ENCODE results near the gene OTULIN.

OTULIN gene

GRCh38 chr5:14699159-14699558 lies 34.6 kb downstream of the OTULIN start:
- no peak for DNase-seq

- DNase-seq: no peak
Observed at GRCh38 chr5:14699807-14700400, 35.4 kb downstream of the OTULIN start.

GRCh38 chr5:14700478-14701436 lies 36.2 kb downstream of the OTULIN start:
- no peak for DNase-seq

- DNase-seq: no peak
Observed at GRCh38 chr5:14701556-14701955, 37.0 kb downstream of the OTULIN start.

- no peak for DNase-seq
Observed at GRCh38 chr5:14702238-14702839, 37.8 kb downstream of the OTULIN start.

- DNase-seq: peak; percentile 18
Observed at GRCh38 chr5:14705556-14705955, 41.0 kb downstream of the OTULIN start.

- DNase-seq: peak; percentile 90
Observed at GRCh38 chr5:14706615-14707021, 42.1 kb downstream of the OTULIN start.

- no peak for DNase-seq
Observed at GRCh38 chr5:14707811-14708390, 43.4 kb downstream of the OTULIN start.

- peak; percentile 39 for DNase-seq
Observed at GRCh38 chr5:14708551-14708950, 44.0 kb downstream of the OTULIN start.

- DNase-seq: no peak
Observed at GRCh38 chr5:14710313-14710994, 45.9 kb downstream of the OTULIN start.

- no peak for DNase-seq
Observed at GRCh38 chr5:14712131-14712530, 47.6 kb downstream of the OTULIN start.

GRCh38 chr5:14712666-14713065 lies 48.1 kb downstream of the OTULIN start:
- DNase-seq: no peak

GRCh38 chr5:14713476-14714390 lies 49.2 kb downstream of the OTULIN start:
- no peak for DNase-seq

- DNase-seq: no peak
Observed at GRCh38 chr5:14714706-14715105, 50.2 kb downstream of the OTULIN start.

- DNase-seq: no peak
Observed at GRCh38 chr5:14715481-14715880, 51.0 kb downstream of the OTULIN start.

GRCh38 chr5:14716755-14717752 lies 52.5 kb downstream of the OTULIN start:
- DNase-seq: no peak

GRCh38 chr5:14718778-14719177 lies 54.3 kb downstream of the OTULIN start:
- no peak for DNase-seq

GRCh38 chr5:14720236-14720923 lies 55.9 kb downstream of the OTULIN start:
- no peak for DNase-seq

- no peak for DNase-seq
Observed at GRCh38 chr5:14721990-14722656, 57.6 kb downstream of the OTULIN start.
